GM23338 (cell line): ENCODE data around the gene COL1A2. TPM values are rescaled to one million over a fixed set of nuclear protein-coding genes. Genes with fewer than 3 reads are reported as not detected.

Experiments used
- ATAC-seq: fragments of 200-7000 bp; cut with Tn5 transposase; 3 replicates; pipeline ENCODE4 v1.9.1; 2020
- DNase-seq: peaks from one replicate; pipeline ENCODE4 v3.0.0-alpha.2; 2015; ENCODE audit warnings: low spot score
- H2AFZ ChIP-seq: fragments of 200-600 bp; sonication (generic); 2 replicates; pipeline ENCODE4 v1.8.0; 2016; ENCODE audit warnings: antibody characterized with exemption, mild to moderate bottlenecking, moderate library complexity
- H3F3A ChIP-seq: fragments of 200-600 bp; sonication (generic); replicated peaks from 2 replicates; pipeline ENCODE4 v1.8.0; 2017; ENCODE audit warnings: antibody characterized with exemption, mixed run types, low read depth
- H3K27ac ChIP-seq: fragments of 200-600 bp; sonication (generic); 2 replicates; pipeline ENCODE4 v1.6.1; 2016; ENCODE audit warnings: low read depth
- H3K27me3 ChIP-seq: fragments of 200-600 bp; sonication (generic); 2 replicates; pipeline ENCODE4 v1.8.0; 2016; ENCODE audit warnings: mild to moderate bottlenecking, mixed run types, moderate library complexity; ENCODE audit not compliant: insufficient read depth
- H3K36me3 ChIP-seq: fragments of 200-600 bp; sonication (generic); 2 replicates; pipeline ENCODE4 v1.8.0; 2016; ENCODE audit warnings: mild to moderate bottlenecking; ENCODE audit not compliant: insufficient read depth
- H3K4me1 ChIP-seq: fragments of 200-600 bp; sonication (generic); 2 replicates; pipeline ENCODE4 v1.8.0; 2016; ENCODE audit warnings: mild to moderate bottlenecking, moderate library complexity; ENCODE audit not compliant: insufficient read depth
- H3K4me2 ChIP-seq: fragments of 200-600 bp; sonication (generic); 2 replicates; pipeline ENCODE4 v1.7.1; 2017; ENCODE audit warnings: mixed run types
- H3K4me3 ChIP-seq: fragments of 200-600 bp; sonication (generic); 2 replicates; pipeline ENCODE4 v1.6.1; 2016; ENCODE audit warnings: mixed run types
- H3K79me2 ChIP-seq: fragments of 200-600 bp; sonication (generic); replicated peaks from 2 replicates; pipeline ENCODE4 v1.8.0; 2017; ENCODE audit warnings: mild to moderate bottlenecking; ENCODE audit not compliant: insufficient read depth
- H3K9me2 ChIP-seq: fragments of 200-600 bp; sonication (generic); 2 replicates; pipeline ENCODE4 v1.8.0; 2017; ENCODE audit not compliant: insufficient read depth
- H4K20me1 ChIP-seq: fragments of 200-600 bp; sonication (generic); replicated peaks from 2 replicates; pipeline ENCODE4 v1.8.0; 2017; ENCODE audit warnings: mild to moderate bottlenecking; ENCODE audit not compliant: insufficient read depth
- H3K27ac Mint-ChIP-seq: 2 replicates; pipeline ENCODE4 v1.8.0; 2020; ENCODE audit warnings: inconsistent platforms, mild to moderate bottlenecking, moderate library complexity, mixed read lengths
- H3K27me3 Mint-ChIP-seq: 3 replicates; pipeline ENCODE4 v1.8.0; 2022; ENCODE audit warnings: low read depth, mild to moderate bottlenecking, moderate library complexity, mixed read lengths, inconsistent platforms; ENCODE audit not compliant: insufficient read depth, poor library complexity
- H3K36me3 Mint-ChIP-seq: 3 replicates; pipeline ENCODE4 v1.8.0; 2021; ENCODE audit warnings: low read depth, mild to moderate bottlenecking, inconsistent platforms, moderate library complexity, mixed read lengths
- H3K4me1 Mint-ChIP-seq: 3 replicates; pipeline ENCODE4 v1.8.0; 2020; ENCODE audit warnings: mild to moderate bottlenecking, inconsistent platforms, mixed read lengths
- H3K4me3 Mint-ChIP-seq: 3 replicates; pipeline ENCODE4 v1.8.0; 2021; ENCODE audit warnings: moderate library complexity, mild to moderate bottlenecking, inconsistent platforms, mixed read lengths
- H3K9me3 Mint-ChIP-seq: 3 replicates; pipeline ENCODE4 v1.8.0; 2020; ENCODE audit warnings: moderate library complexity, mild to moderate bottlenecking, inconsistent platforms, mixed read lengths
- CREB1 ChIP-seq: fragments of 250-450 bp; sonication (Bioruptor Pico); IDR thresholded peaks from 2 replicates; pipeline ENCODE4 v1.5.0; 2020; ENCODE audit warnings: low read depth, mild to moderate bottlenecking, moderate library complexity
- EZH2 ChIP-seq: fragments of 200-600 bp; sonication (generic); IDR thresholded peaks from one replicate; pipeline ENCODE4 v1.8.0; 2017; ENCODE audit warnings: antibody characterized with exemption, mild to moderate bottlenecking, low read depth; ENCODE audit not compliant: unreplicated experiment
- NANOG ChIP-seq: IDR thresholded peaks from 2 replicates; pipeline ENCODE4 v1.6.1; 2016; ENCODE audit warnings: antibody characterized with exemption, borderline replicate concordance
- ZNF462 ChIP-seq: fragments of 250-450 bp; sonication (Bioruptor Pico); IDR thresholded peaks from 2 replicates; pipeline ENCODE4 v1.5.0; 2020; ENCODE audit warnings: mild to moderate bottlenecking, moderate library complexity
- polyA plus RNA-seq: library from polyadenylated mRNA; unstranded; fragments of >200 nt; fragmentation: Nextera tagmentation; extraction: Ambion mirVana; gene quantifications from 2 replicates; pipeline ENCODE4 v1.2.1, GENCODE V29; 2016
- total RNA-seq: library from RNA; depleted of rRNA; stranded (reverse); fragments of >200 nt; shearing (Covaris generic); gene quantifications from 2 replicates; pipeline ENCODE4 v1.2.3, GENCODE V29; 2014

COL1A2 gene
- total and polyA plus RNA-seq, 2 experiments from 2014 or later: 32.0 to 67.0 TPM

- Mint-ChIP-seq H3K27ac (peak overlapping the region; percentile 83), H3K9me3 (no peaks in the 10 kb centered on the region), H3K27me3 (peaks cover 2% of the 10 kb centered on the region), H3K4me3 (peak overlapping the region; percentile 59), H3K4me1 (peaks cover 23% of the 10 kb centered on the region), H3K36me3 (no peaks in the 10 kb centered on the region)
- Histone ChIP-seq H3K9me2 (no peaks in the 10 kb centered on the region), H3F3A (no peaks in the 10 kb centered on the region), H3K79me2 (no peaks in the 10 kb centered on the region), H3K4me3 (peak overlapping the region; percentile 39; the same call in 1 of the 2 replicates), H3K4me1 (peaks cover 17% of the 10 kb centered on the region), H3K36me3 (no peaks in the 10 kb centered on the region), H3K27me3 (no peaks in the 10 kb centered on the region), H3K27ac (peak overlapping the region; percentile 83), H4K20me1 (no peaks in the 10 kb centered on the region), H2AFZ (peak overlapping the region; percentile 52; the same call in 1 of the 2 replicates), H3K4me2 (peak overlapping the region; percentile 74)
- DNase-seq (peak; percentile 79), ATAC-seq (peak; percentile 95)
- no peak for TF ChIP-seq NANOG
- no peak for TF ChIP-seq ZNF462
- no peak for TF ChIP-seq EZH2
Observed at GRCh38 chr7:94374721-94375566, 19.8 kb upstream of the COL1A2 start.

DNA sequence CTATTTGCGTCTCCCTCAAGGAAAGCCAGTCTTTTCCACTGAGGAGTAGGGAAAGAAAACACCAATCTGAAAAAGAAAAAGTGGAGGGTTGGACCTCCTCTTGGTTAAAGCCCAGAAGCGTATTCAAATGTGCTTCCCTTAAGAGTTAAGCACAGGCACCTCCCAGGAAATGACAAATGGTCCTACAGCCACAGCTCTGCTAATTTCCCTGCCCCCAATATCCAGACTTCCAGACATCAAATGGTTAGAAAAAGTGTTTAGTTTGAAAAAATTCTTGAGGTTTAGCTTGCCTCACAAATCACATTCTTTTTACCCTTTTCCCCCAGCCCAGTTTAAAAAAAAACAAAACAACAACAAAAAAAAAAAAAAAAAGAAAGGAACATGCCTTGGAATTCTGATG is 19.0 kb upstream of the COL1A2 start:
- Mint-ChIP-seq H3K9me3 (no peaks in the 10 kb centered on the region), H3K4me1 (peaks cover 23% of the 10 kb centered on the region), H3K36me3 (no peaks in the 10 kb centered on the region), H3K4me3 (peak overlapping the region; percentile 46), H3K27ac (peak overlapping the region; percentile 94), H3K27me3 (peaks cover 2% of the 10 kb centered on the region)
- peak overlapping the region; percentile 74 for H3K4me2 ChIP-seq
- ATAC-seq (peak; percentile 64), DNase-seq (peak; percentile 52)
- H3K9me2 ChIP-seq: no peaks in the 10 kb centered on the region
- H2AFZ ChIP-seq: no peak overlapping the region
- no peaks in the 10 kb centered on the region for H3K36me3 ChIP-seq
- peaks cover 17% of the 10 kb centered on the region for H3K4me1 ChIP-seq
- H3K27me3 ChIP-seq: no peaks in the 10 kb centered on the region
- no peaks in the 10 kb centered on the region for H3F3A ChIP-seq
- peak overlapping the region; percentile 83 for H3K27ac ChIP-seq
- no peaks in the 10 kb centered on the region for H3K79me2 ChIP-seq
- peak overlapping the region; percentile 39; the same call in 1 of the 2 replicates for H3K4me3 ChIP-seq
- H4K20me1 ChIP-seq: no peaks in the 10 kb centered on the region
- TF ChIP-seq CREB1 (CRISPR knock-in tag) (0 out of 2 replicates have a peak, but pooled peaks have one; percentile 48), NANOG (no peak)
